ENCODE data around the gene ITFG1.
"Not testable (repeated sequence)": the region's sequence is repeated elsewhere in the genome, so short reads cannot be mapped to it uniquely, and the experiment has no call there.

ITFG1 gene

DNA sequence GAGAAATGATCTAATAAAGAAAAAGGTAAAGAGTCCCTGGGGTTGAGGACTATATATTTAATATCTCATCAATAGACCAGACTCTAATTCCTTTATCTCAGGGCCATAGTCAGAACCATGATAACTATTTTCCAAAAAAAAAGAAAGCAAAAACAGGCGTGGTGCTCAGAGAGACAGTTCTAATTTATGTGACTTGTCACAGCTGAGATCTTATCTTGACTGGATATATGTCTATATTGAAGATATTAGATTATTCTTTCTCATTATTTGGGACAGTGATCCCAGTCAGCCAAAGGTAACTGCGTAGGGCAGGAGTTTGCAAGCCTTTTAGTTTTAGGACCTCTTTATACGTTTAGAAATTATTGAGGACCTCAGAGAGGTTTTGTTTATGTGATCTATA lies 52.4 kb downstream of the ITFG1 start:
- no peak for DNase-seq

DNA sequence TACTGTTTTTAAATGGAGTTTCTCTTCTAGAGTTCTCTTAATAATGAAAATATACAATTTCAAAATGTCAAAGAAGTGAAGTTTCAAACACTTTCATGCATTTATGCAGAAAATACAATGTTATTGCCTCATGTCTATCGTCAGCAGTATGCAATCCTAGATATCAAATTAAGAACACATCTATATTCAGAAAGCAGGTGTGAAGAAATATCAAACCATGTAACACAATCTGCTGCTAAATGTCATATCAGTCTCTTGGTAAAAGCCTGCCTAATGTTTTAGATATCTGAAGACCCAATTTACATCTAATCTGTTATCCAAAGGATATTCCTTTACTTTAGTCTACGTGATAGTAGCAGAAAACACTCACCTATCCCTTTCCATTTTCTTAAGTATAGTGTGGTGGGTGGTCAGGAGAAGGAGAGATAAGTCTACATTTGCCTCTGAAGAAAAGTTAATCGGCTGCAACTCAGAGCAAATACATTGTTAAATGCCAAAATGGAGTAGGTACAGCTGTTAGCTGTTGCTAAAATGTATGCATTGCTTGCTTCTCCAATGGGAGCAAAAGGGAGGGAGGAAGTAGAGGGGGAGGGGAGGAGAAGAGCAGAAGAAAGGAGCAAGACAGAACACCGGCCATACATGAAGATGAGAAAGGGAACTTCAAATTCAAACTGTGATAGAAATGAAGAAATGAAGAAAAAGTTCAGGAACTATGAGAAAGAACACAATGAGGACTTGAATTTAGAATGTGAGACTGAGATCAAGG lies 64.9 kb downstream of the ITFG1 start:
- DNase-seq = no peak

DNA sequence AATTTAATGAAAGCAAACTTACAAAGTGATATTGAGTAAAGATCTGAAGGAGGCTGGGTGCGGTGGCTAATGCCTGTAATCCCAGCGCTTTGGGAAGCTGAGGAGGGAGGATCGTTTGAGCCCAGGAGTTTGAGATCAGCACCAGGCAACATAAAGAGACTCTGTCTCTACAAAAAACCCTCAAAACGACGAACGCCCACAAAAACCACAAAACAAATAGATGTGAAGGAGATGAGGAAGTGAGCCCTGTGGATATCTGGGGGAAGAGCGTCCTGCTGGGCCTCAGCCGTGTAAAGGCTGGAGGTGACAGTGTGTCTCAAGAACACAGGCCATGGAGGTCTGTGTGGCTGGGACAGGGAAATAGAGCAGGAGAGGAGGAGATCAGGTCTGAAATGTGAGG lies 68.8 kb downstream of the ITFG1 start:
- DNase-seq = peak; percentile 58

- no peak for DNase-seq
These were observed 72.2 kb downstream of the ITFG1 start for GRCh38 chr16:47388705-47389104.

DNA sequence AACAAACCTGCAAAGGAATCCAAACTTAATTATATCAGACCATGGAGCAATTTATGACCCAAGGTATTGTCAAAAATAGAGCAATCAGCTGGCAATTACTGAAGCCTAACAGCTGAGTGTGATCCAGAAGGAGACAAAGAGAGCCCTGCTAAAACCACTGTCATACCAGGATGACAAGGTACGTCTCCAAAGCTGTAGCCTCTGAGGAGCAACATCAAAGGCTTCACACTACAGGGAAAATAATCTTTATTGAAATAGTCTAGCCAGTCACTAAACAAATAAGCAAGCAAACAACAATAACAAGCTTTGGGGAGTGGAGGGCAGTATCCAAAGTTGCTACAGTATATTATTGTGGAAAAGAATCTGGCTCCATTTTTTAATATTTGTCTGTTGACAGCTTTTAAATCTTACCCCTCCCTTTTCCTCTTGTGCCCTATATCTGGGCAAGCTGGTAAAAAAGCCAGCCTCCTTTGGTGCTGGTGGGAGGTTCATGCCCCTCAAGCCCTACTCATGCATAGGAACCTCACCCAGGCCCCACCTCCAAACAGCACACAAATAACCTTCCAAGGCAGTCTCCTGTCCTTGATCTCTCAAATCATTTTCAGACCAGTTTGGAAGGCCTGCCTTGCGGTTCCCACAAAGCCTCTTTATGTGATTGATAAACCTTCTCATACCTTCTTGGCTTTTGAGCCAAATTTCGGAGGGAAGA lies 73.7 kb downstream of the ITFG1 start:
- DNase-seq = no peak

- DNase-seq = no peak
These were observed 74.6 kb downstream of the ITFG1 start for GRCh38 chr16:47386201-47386718.

DNA sequence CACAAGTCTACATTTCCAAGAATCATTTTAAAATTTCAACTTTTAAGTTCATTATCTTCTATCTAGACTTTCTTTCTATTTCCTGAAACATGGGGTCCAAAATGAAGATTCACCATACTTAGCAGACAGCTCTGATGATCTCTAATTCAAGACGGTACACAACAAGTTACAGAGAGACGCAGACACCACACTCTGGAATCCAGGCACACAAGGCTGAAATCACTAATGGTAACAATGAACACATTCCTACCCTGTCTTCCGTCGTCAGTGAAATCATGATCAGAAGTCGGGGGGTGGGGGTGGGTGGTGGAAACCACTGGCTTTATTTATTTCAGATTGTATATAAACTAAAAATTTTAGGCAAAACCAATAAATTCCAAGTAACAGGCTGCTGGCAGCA lies 78.5 kb downstream of the ITFG1 start:
- no peak for DNase-seq

DNA sequence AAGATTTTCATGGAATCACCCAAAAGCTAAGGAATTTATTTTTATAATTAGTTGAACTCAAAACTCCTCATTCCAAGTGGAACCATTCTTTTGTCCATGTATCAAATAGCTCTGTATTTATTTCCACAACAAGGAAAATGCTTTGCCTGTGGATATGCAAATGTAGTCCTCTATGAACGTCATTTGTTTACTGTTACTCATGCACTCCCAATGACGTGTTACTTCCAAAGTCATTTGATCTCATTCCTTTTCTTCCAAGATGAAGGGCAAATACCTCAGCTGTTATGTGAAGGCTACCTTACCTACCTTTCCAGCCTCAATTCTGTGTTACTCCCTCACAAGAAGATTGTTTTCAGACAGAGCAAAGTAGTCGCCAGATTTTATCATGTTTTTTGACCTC lies 83.7 kb downstream of the ITFG1 start:
- DNase-seq = no peak

DNA sequence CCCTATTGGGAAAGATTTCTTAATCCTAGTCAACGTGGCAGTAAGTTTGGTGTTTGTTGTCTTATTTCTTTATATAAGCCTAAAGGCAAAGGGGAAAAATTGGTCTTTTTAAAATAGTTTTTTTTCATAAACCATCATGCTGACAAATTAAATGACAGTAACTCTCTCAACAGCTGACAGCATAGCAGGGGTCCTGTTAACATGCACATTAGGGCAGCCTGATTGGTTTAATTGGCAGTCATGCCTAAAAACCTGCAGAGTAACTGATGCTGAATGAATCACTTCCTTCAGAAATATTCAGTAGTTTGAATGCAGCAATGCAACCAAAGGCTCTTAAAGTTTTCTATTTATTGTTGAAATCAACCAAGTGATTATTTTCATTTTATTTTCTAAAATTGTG lies 85.4 kb downstream of the ITFG1 start:
- DNase-seq = no peak

DNA sequence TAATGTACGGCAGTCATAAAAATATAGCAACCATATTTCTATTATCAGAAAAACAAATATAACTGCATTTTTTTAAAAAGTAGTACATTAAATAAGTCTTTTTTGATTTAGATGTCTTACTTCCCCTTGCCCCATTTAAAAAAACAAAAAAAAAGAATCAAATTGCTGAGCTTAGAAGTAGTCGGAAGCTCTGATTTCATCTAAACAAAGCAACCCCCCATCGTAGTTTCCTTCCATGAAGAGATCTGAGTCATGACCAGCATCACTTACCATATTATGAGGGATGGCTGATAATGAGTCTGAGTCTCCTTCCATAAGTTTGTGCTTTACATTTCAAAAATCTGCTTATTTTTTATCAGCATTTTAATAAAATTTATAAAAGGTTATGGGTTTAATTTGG lies 86.2 kb downstream of the ITFG1 start:
- DNase-seq = no peak

DNA sequence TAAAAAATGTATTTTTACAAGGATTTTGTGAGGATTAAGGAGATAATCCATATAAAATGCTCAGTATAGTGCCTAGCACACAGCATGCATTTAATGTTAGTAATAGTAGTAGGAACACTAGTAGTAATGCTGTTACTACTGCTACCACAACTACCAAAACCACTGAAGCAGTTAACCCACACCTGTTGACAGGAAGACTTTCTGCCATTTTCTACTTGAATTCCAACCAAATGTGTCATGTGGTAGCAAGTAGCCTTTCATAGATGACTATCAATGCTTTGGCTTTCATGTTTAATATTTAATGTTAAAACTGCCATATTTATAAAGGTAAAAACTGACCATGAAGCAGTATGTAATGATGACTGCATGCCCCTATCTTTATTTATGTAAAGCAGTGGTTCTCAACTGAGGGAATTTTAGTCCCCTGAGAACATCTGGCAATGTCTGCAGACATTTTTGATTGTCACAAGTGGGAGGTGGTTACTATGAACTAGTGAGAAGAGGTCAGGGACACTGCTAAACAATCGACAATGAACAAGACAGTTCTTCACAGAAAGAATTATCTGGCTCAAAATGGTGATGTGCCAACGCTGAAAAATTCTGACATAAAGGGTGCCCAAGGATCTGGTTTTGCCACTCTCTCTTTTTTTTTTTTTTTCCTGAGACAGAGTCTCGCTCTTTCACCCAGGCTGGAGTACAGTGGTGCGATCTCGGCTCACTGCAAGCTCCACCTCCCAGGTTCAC lies 89.4 kb downstream of the ITFG1 start:
- DNase-seq = no peak

- no peak for DNase-seq
These were observed 90.3 kb downstream of the ITFG1 start for GRCh38 chr16:47370536-47370935.

GRCh38 chr16:47366228-47366627 lies 94.6 kb downstream of the ITFG1 start:
- DNase-seq = no peak

GRCh38 chr16:47363761-47364160 lies 97.1 kb downstream of the ITFG1 start:
- no peak for DNase-seq

DNA sequence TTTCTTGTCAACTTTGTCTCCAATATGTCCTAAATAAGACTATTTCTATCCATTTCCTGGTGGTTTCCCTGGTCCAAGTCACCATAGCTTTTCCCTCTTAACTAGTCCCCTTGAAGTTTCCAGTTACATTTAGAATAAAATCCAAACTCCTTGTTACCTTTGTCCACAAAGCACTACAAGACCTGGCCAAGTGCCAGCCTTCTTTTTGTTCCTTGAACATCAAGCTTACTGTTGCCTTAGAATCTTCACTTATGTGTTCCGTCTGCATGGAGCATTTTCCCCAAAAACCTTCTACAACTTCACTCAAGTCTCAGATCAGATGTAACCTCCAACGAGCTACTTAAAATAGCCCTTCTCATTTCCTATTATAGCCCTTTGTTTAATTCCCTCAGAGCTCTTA lies 101.4 kb downstream of the ITFG1 start:
- DNase-seq = no peak

DNA sequence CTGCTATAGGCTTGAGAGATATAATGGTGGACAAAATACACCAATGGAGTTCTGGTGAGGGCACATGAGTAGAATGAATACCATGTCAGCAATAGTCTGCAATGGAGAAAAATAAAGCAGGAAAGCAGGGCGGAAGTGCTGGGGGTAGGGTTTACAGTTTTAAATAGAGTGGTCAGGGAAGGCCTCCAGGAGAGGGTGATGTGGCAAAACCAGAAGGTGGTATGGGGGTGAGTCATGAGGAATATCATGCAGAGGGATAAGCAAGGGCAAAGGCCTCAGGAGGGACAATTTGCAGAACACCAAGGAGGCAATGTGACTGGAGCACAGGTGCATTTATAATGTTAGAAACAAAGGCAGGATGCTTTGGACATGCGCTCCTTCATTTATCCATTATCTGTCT lies 102.0 kb downstream of the ITFG1 start:
- no peak for DNase-seq

DNA sequence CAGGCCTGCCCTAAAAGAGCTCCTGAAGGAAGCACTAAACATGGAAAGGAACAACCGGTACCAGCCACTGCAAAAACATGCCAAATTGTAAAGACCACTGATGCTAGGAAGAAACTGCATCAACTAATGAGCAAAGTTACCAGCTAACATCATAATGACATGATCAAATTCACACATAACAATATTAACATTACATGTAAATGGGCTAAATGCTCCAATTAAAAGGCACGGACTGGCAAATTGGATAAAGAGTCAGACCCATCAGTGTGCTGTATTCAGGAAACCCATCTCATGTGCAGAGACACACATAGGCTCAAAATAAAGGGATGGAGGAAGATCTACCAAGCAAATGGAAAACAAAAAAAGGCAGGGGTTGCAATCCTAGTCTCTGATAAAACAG lies 111.8 kb downstream of the ITFG1 start:
- not testable (repeated sequence) for DNase-seq

DNA sequence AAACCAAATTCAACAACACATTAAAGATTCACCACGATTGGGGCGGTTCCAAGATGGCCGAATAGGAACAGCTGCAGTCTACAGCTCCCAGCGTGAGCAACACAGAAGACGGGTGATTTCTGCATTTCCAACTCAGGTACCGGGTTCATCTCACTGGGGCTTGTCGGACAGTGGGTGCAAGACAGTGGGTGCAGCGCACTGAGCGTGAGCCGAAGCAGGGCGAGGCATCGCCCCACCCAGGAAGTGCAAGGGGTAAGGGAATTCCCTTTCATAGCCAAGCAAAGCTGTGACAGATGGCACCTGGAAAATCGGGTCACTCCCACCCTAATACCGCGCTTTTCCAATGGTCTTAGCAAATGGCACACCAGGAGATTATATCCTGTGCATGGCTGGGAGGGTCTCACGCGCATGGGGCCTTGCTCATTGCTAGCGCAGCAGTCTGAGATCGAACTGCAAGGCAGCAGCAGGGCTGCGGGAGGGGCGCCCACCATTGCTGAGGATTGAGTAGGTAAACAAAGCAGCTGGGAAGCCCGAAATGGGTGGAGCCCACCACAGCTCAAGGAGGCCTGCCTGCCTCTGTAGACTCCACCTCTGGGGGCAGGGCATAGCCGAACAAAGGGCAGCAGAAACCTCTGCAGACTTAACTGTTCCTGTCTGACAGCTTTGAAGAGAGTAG lies 113.7 kb downstream of the ITFG1 start:
- DNase-seq = not testable (repeated sequence)

- no peak for DNase-seq
These were observed 118.8 kb downstream of the ITFG1 start for GRCh38 chr16:47342055-47342454.

- not testable (repeated sequence) for DNase-seq
These were observed 130.3 kb downstream of the ITFG1 start for GRCh38 chr16:47330562-47330961.

GRCh38 chr16:47324309-47324708 lies 136.6 kb downstream of the ITFG1 start:
- not testable (repeated sequence) for DNase-seq

- no peak for DNase-seq
These were observed 137.6 kb downstream of the ITFG1 start for GRCh38 chr16:47323241-47323640.

Measured in RPMI8226 (cell line).